ENCODE measurements around the gene SBF2. TPM values are rescaled to one million over a fixed set of nuclear protein-coding genes. Genes with fewer than 3 reads are reported as not detected.

Gene SBF2
- total RNA-seq, 1 experiment from 2014 or later, result 30.2 TPM

DNA sequence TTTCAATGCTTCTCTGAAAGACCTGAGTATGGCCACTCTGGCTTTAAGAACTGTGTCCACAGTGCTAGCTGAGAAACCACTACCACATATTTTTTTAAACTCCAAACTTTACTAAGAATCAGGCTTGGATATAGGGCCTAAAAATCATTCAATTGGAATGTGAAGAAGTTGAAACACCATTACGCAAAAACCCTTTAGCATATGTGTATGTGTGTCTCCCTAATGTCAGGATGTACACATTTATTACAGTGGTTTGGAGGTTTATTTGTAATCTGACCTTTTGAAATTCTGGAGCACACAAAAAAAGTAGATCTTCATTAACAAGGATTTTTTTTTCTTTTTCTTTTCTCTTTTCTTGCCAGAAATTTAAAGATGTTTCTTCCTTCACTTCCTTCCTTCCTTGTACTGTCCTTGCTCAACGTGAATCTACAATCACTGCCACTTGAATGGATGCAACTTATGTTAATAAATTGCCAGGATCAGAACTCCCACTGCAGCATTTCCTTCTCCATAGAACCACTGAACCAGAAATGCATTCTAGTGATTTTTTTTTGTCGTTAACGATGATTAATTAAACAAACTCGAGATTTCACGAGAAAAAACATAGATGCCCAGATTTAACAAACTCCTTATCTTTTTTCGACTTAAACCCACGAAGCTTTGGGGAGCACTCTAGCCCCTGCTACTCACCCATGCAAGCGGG lies 7.8 kb upstream of the SBF2 start:
- H2BK5ac ChIP-seq (ENCODE audit: insufficient read length, low read length), result no peak overlapping the region
- no peak overlapping the region for H2BK120ac ChIP-seq (ENCODE audit: low read depth, low read length, poor library complexity, severe bottlenecking)
- Mint-ChIP-seq H3K27me3 (ENCODE audit: low read depth) (peaks cover 32% of the 10 kb centered on the region), H3K9me3 (no peaks in the 10 kb centered on the region; a peak in 1 of 5 replicates), H3K4me3 (peak overlapping the region; percentile 84 to 93), H3K4me1 (peaks cover 23 to 24% of the 10 kb centered on the region in 2 experiments), H3K27ac (no peak overlapping the region), H3K36me3 (ENCODE audit: insufficient read depth in 1 of 3, low read depth in 3 of 3) (peaks cover 10 to 35% (median 28%) of the 10 kb centered on the region in 3 experiments; a peak in 6 of 7 replicates)
- no peaks in the 10 kb centered on the region for H4K20me1 ChIP-seq (ENCODE audit: control insufficient read depth, insufficient read depth, insufficient read length)
- H3K9ac ChIP-seq (ENCODE audit: extremely low read depth, insufficient read length, low read length), result peak overlapping the region; percentile 57
- no peaks in the 10 kb centered on the region; the same call in 1 of the 2 replicates for H3K27me3 ChIP-seq (ENCODE audit: insufficient read depth, low read length)
- no peak for DNase-seq
- no peak overlapping the region for H3K56ac ChIP-seq (ENCODE audit: insufficient read length, low read depth, low read length)
- H3K23ac ChIP-seq (ENCODE audit: insufficient read length, low read depth, low read length), result no peak overlapping the region
- H4K5ac ChIP-seq (ENCODE audit: insufficient read length, low read depth, low read length), result no peak overlapping the region
- H3K4me1 ChIP-seq (ENCODE audit: insufficient read depth, low read length), result no peaks in the 10 kb centered on the region
- no peak overlapping the region for H2AK5ac ChIP-seq (ENCODE audit: insufficient read length, low read length)
- no peak overlapping the region for H3K4ac ChIP-seq (ENCODE audit: low read depth, low read length)
- no peak overlapping the region for H4K91ac ChIP-seq (ENCODE audit: insufficient read length, low read depth, low read length)
- no peak overlapping the region for H4K8ac ChIP-seq (replicated peaks; ENCODE audit: insufficient read length, low read depth, low read length)
- H3K79me1 ChIP-seq (ENCODE audit: insufficient read depth, low read depth, low read length, poor library complexity, severe bottlenecking), result no peaks in the 10 kb centered on the region
- no peak overlapping the region for H3K27ac ChIP-seq (ENCODE audit: insufficient read length, low read depth, low read length)
- H3K4me2 ChIP-seq (ENCODE audit: insufficient read depth, insufficient read length, low read length), result peak overlapping the region; percentile 75
- peaks cover 7% of the 10 kb centered on the region; the same call in 1 of the 2 replicates for H3K79me2 ChIP-seq (ENCODE audit: insufficient read depth, low read length)
- no peak overlapping the region for H2BK15ac ChIP-seq (ENCODE audit: low read depth, low read length)
- H2AFZ ChIP-seq (ENCODE audit: low read length), result no peak overlapping the region
- no peak overlapping the region for H3K14ac ChIP-seq (ENCODE audit: insufficient read depth, low read length)
- TF ChIP-seq, protein P1, sequence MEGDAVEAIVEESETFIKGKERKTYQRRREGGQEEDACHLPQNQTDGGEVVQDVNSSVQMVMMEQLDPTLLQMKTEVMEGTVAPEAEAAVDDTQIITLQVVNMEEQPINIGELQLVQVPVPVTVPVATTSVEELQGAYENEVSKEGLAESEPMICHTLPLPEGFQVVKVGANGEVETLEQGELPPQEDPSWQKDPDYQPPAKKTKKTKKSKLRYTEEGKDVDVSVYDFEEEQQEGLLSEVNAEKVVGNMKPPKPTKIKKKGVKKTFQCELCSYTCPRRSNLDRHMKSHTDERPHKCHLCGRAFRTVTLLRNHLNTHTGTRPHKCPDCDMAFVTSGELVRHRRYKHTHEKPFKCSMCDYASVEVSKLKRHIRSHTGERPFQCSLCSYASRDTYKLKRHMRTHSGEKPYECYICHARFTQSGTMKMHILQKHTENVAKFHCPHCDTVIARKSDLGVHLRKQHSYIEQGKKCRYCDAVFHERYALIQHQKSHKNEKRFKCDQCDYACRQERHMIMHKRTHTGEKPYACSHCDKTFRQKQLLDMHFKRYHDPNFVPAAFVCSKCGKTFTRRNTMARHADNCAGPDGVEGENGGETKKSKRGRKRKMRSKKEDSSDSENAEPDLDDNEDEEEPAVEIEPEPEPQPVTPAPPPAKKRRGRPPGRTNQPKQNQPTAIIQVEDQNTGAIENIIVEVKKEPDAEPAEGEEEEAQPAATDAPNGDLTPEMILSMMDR (conservative IDR thresholded peaks at IDR 0.05), result no peak
- no peak overlapping the region for H3T11ph ChIP-seq (ENCODE audit: low read length)
- no CpG with 5 or more reads among the region's 9 CpGs for whole genome bisulfite sequencing (ENCODE audit: extremely low coverage, insufficient read length, low lambda C conversion rate)
- H2BK20ac ChIP-seq (ENCODE audit: low read depth, low read length, poor library complexity, severe bottlenecking), result no peak overlapping the region
- H2BK12ac ChIP-seq (ENCODE audit: insufficient read length, low read depth, low read length), result no peak overlapping the region
- no peak overlapping the region for H3K18ac ChIP-seq (ENCODE audit: insufficient read length, low read depth, low read length)
- no peaks in the 10 kb centered on the region for H3K9me3 ChIP-seq (ENCODE audit: control insufficient read depth, low read depth, low read length)
- peaks cover 39% of the 10 kb centered on the region for H3K23me2 ChIP-seq (ENCODE audit: insufficient read length, low read depth, low read length, poor library complexity, severe bottlenecking)

Data from H9 (cell line).